BJ (cell line): ENCODE data around the gene RALGDS. TPM values are rescaled to one million over a fixed set of nuclear protein-coding genes. Genes with fewer than 3 reads are reported as not detected.
A peak's percentile ranks its signal among the peaks of the same experiment; 100 is the strongest.

ENCODE experiments used
- CTCF ChIA-PET: fragments of 350-600 bp; formaldehyde crosslinking; extraction: SDS; loops from one replicate; lab custom pipeline; 2021; ENCODE audit warnings: antibody characterized with exemption, inconsistent platforms; lab: Yijun Ruan, JAX
- POLR2A ChIA-PET: fragments of 300-600 bp; sonication (Branson Sonifier 250); formaldehyde crosslinking; extraction: SDS; loops from one replicate; lab custom pipeline; 2021; ENCODE audit warnings: antibody characterized with exemption; lab: Charles Lee
- DNase-seq: peaks from one replicate; pipeline ENCODE4 v3.0.0-alpha.2; 2011; ENCODE audit warnings: low read depth
- H3K27me3 ChIP-seq: 2 replicates; pipeline ENCODE4 v1.6.0; 2011; ENCODE audit warnings: low read length; ENCODE audit not compliant: control insufficient read depth, insufficient read depth
- H3K36me3 ChIP-seq: 2 replicates; pipeline ENCODE4 v1.5.1; 2011; ENCODE audit warnings: low read length; ENCODE audit not compliant: control insufficient read depth, insufficient read depth
- H3K4me3 ChIP-seq: 2 replicates; pipeline ENCODE4 v1.5.1; 2011; ENCODE audit warnings: low read depth, mild to moderate bottlenecking, control low read depth, low read length
- CTCF ChIP-seq: IDR thresholded peaks from 2 replicates; pipeline ENCODE4 v1.5.1; 2011; ENCODE audit warnings: low read depth, mild to moderate bottlenecking, control low read depth, inconsistent platforms, low read length, moderate library complexity; ENCODE audit not compliant: insufficient read depth
- polyA plus RNA-seq: library from polyadenylated mRNA; depleted of rRNA; stranded (reverse); fragments of >200 nt; gene quantifications from 2 replicates; pipeline ENCODE4 v1.2.3, GENCODE V29; 2011

Gene RALGDS
- polyA plus RNA-seq, 1 experiment: 25.1 TPM

- Histone ChIP-seq H3K4me3 (no peak overlapping the region), H3K27me3 (no peaks in the 10 kb centered on the region), H3K36me3 (peaks cover 53% of the 10 kb centered on the region)
- ChIA-PET CTCF (interaction anchor here (0.6 to 25.9 kb wide), 18 partner anchors 11 to 271 kb away, joined by 3 to 505 read pairs (median 4); partner anchors contain the start of gene TSC1), POLR2A (no interaction called here)
- no peak for DNase-seq
- TF ChIP-seq CTCF: peak; percentile 95
These were observed 17.7 kb downstream of the RALGDS start for GRCh38 chr9:133103183-133103986.

GRCh38 chr9:133102190-133103021 is 18.6 kb downstream of the RALGDS start:
- no peak overlapping the region for H3K4me3 ChIP-seq
- no peaks in the 10 kb centered on the region for H3K27me3 ChIP-seq
- DNase-seq: no peak
- no peak for TF ChIP-seq CTCF
- POLR2A ChIA-PET: no interaction called here
- H3K36me3 ChIP-seq: peaks cover 50% of the 10 kb centered on the region
- CTCF ChIA-PET: interaction anchor here (0.6 to 25.9 kb wide), 17 partner anchors 10 to 158 kb away, joined by 3 to 505 read pairs (median 4); partner anchors contain the start of gene TSC1

GRCh38 chr9:133101356-133102189 is 19.5 kb downstream of the RALGDS start:
- Histone ChIP-seq H3K4me3 (no peak overlapping the region), H3K36me3 (peaks cover 48% of the 10 kb centered on the region), H3K27me3 (no peaks in the 10 kb centered on the region)
- POLR2A ChIA-PET: no interaction called here
- TF ChIP-seq CTCF: no peak
- DNase-seq: no peak
- CTCF ChIA-PET: interaction anchor here (0.6 to 25.9 kb wide), 12 partner anchors 10 to 79 kb away, joined by 3 to 505 read pairs (median 6); no protein-coding TSS in a partner anchor

GRCh38 chr9:133100506-133101355 is 20.3 kb downstream of the RALGDS start:
- CTCF ChIA-PET: interaction anchor here (0.8 to 25.9 kb wide), 5 partner anchors 14 to 57 kb away, joined by 3 to 505 read pairs (median 45); no protein-coding TSS in a partner anchor
- no peak overlapping the region for H3K4me3 ChIP-seq
- POLR2A ChIA-PET: no interaction called here
- no peaks in the 10 kb centered on the region for H3K27me3 ChIP-seq
- H3K36me3 ChIP-seq: peaks cover 45% of the 10 kb centered on the region
- no peak for DNase-seq
- no peak for TF ChIP-seq CTCF
